Astrocyte (in vitro differentiated cells and primary cell): ENCODE results near the gene COL8A2. TPM values are rescaled to one million over a fixed set of nuclear protein-coding genes. Genes with fewer than 3 reads are reported as not detected.

Experiments used
- DNase-seq: peaks from one replicate; pipeline ENCODE4 v3.0.0-alpha.2; 2010; ENCODE audit warnings: low read depth
- FAIRE-seq: peaks from 2 replicates; lab custom pipeline; 2011; peaks lifted over from hg19 to GRCh38; lab: Jason Lieb, UNC
- H2AFZ ChIP-seq: 2 replicates; pipeline ENCODE4 v1.6.0; 2012; ENCODE audit warnings: low read depth, low read length, inconsistent platforms
- H3K27ac ChIP-seq: 2 replicates; pipeline ENCODE4 v1.5.1; 2011; ENCODE audit warnings: low read depth, low read length, inconsistent platforms
- H3K27me3 ChIP-seq: 2 replicates; pipeline ENCODE4 v1.6.0; 2011; ENCODE audit warnings: low read length, inconsistent platforms; ENCODE audit not compliant: insufficient read depth
- H3K36me3 ChIP-seq: 2 replicates; pipeline ENCODE4 v1.5.1; 2011; ENCODE audit warnings: low read length, inconsistent platforms; ENCODE audit not compliant: insufficient read depth
- H3K4me1 ChIP-seq: 2 replicates; pipeline ENCODE4 v1.5.1; 2011; ENCODE audit warnings: low read length, inconsistent platforms; ENCODE audit not compliant: insufficient read depth
- H3K4me2 ChIP-seq: 2 replicates; pipeline ENCODE4 v1.6.0; 2012; ENCODE audit warnings: low read length, inconsistent platforms
- H3K4me3 ChIP-seq: 2 replicates; pipeline ENCODE4 v1.5.1; 2011; ENCODE audit warnings: low read depth, mild to moderate bottlenecking, low read length, inconsistent platforms; ENCODE audit not compliant: insufficient read depth
- H3K79me2 ChIP-seq: 2 replicates; pipeline ENCODE4 v1.6.0; 2012; ENCODE audit warnings: mild to moderate bottlenecking, low read length, inconsistent platforms; ENCODE audit not compliant: insufficient read depth
- H3K9ac ChIP-seq: 2 replicates; pipeline ENCODE4 v1.6.0; 2012; ENCODE audit warnings: mild to moderate bottlenecking, low read length, inconsistent platforms
- H3K9me3 ChIP-seq: 2 replicates; pipeline ENCODE4 v1.5.1; 2012; ENCODE audit warnings: low read depth, mild to moderate bottlenecking, low read length, inconsistent platforms; ENCODE audit not compliant: insufficient read depth
- H4K20me1 ChIP-seq: 2 replicates; pipeline ENCODE4 v1.6.0; 2012; ENCODE audit warnings: low read length, inconsistent platforms; ENCODE audit not compliant: insufficient read depth
- H3K27ac Mint-ChIP-seq: one replicate; pipeline ENCODE4 v1.8.0; 2021; ENCODE audit warnings: mild to moderate bottlenecking, mixed read lengths; ENCODE audit not compliant: unreplicated experiment
- H3K27me3 Mint-ChIP-seq: one replicate; pipeline ENCODE4 v1.8.0; 2021; ENCODE audit warnings: low read depth, mixed read lengths; ENCODE audit not compliant: unreplicated experiment
- H3K36me3 Mint-ChIP-seq: one replicate; pipeline ENCODE4 v1.8.0; 2021; ENCODE audit warnings: low read depth, mixed read lengths; ENCODE audit not compliant: unreplicated experiment
- H3K4me1 Mint-ChIP-seq: one replicate; pipeline ENCODE4 v1.8.0; 2021; ENCODE audit warnings: low read depth, mixed read lengths; ENCODE audit not compliant: unreplicated experiment
- H3K4me3 Mint-ChIP-seq: one replicate; pipeline ENCODE4 v1.8.0; 2021; ENCODE audit warnings: mild to moderate bottlenecking, moderate library complexity, mixed read lengths; ENCODE audit not compliant: unreplicated experiment
- H3K9me3 Mint-ChIP-seq: one replicate; pipeline ENCODE4 v1.8.0; 2021; ENCODE audit warnings: mild to moderate bottlenecking, mixed read lengths; ENCODE audit not compliant: unreplicated experiment
- EZH2 ChIP-seq: IDR thresholded peaks from 2 replicates; pipeline ENCODE4 v1.6.1; 2012; ENCODE audit warnings: mild to moderate bottlenecking, low read length, inconsistent platforms; ENCODE audit not compliant: insufficient read depth
- total RNA-seq: library from RNA; stranded (reverse); gene quantifications from 2 replicates; pipeline ENCODE4 v1.2.1, GENCODE V29; 2021
- TF ChIP-seq, protein P1 (sequence below): IDR thresholded peaks from 2 replicates; pipeline ENCODE4 v1.5.1; 2011; ENCODE audit warnings: low read depth, mild to moderate bottlenecking, inconsistent platforms, low read length, moderate library complexity; ENCODE audit not compliant: insufficient read depth

COL8A2 gene
- total RNA-seq, 1 donor from 2014 or later, result 3.4 TPM

DNA sequence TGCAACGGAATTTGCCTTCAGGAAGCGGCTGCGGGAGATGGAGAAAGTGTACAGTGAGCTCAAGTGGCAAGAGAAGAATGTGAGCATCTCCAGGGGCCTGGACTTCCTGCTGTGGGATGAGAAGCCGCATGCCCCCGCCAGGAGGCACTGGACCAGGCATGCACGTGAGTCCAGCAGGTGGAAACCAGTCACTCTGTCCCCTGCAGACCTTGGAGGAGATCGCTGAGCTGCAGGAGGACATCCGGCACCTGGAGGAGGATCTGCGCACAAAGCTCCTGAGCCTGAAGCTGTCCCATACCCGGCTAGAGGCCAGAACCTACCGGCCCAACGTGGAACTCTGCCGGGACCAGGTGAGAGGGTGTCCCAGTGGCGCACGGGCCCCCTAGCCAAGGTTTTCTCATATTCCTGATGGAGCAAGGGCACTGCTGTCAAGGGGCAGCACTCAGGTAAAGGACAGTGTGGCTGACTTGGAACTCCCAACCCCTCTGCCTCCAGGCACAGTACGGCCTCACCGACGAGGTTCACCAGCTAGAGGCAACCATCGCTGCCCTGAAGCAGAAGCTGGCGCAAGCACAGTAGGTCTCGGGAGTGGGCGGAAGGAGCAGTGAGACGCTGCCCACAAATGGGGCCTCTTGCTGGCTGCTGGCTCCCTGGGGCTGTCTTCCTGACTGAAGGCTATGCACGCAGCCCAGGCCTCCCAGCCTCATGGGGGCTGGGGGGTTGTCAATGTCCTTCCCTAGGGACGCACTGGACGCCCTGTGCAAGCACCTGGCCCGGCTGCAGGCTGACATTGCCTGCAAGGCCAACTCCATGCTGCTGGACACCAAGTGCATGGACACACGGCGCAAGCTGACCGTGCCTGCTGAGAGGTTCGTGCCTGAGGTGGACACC is 37.5 kb downstream of the COL8A2 start:
- H3K27me3 Mint-ChIP-seq, result no peaks in the 10 kb centered on the region
- Histone ChIP-seq H3K9ac (no peak overlapping the region), H3K4me2 (no peak overlapping the region), H3K36me3 (peaks cover 13% of the 10 kb centered on the region), H3K27ac (no peak overlapping the region), H3K79me2 (peaks cover 34% of the 10 kb centered on the region), H3K9me3 (no peaks in the 10 kb centered on the region), H4K20me1 (peaks cover 16% of the 10 kb centered on the region), H3K4me1 (peaks cover 20% of the 10 kb centered on the region), H2AFZ (peak overlapping the region; percentile 97), H3K27me3 (no peaks in the 10 kb centered on the region), H3K4me3 (no peak overlapping the region)
- H3K36me3 Mint-ChIP-seq, result peaks cover 10% of the 10 kb centered on the region
- no peaks in the 10 kb centered on the region for H3K9me3 Mint-ChIP-seq
- H3K27ac Mint-ChIP-seq, result no peak overlapping the region
- peaks cover 10% of the 10 kb centered on the region for H3K4me1 Mint-ChIP-seq
- H3K4me3 Mint-ChIP-seq, result peak overlapping the region; percentile 64
- no peak for FAIRE-seq
- TF ChIP-seq EZH2, result no peak
- TF ChIP-seq, protein P1, sequence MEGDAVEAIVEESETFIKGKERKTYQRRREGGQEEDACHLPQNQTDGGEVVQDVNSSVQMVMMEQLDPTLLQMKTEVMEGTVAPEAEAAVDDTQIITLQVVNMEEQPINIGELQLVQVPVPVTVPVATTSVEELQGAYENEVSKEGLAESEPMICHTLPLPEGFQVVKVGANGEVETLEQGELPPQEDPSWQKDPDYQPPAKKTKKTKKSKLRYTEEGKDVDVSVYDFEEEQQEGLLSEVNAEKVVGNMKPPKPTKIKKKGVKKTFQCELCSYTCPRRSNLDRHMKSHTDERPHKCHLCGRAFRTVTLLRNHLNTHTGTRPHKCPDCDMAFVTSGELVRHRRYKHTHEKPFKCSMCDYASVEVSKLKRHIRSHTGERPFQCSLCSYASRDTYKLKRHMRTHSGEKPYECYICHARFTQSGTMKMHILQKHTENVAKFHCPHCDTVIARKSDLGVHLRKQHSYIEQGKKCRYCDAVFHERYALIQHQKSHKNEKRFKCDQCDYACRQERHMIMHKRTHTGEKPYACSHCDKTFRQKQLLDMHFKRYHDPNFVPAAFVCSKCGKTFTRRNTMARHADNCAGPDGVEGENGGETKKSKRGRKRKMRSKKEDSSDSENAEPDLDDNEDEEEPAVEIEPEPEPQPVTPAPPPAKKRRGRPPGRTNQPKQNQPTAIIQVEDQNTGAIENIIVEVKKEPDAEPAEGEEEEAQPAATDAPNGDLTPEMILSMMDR, result no peak
- no peak for DNase-seq

- FAIRE-seq (no peak), DNase-seq (no peak)
- Histone ChIP-seq H4K20me1 (peaks cover 9% of the 10 kb centered on the region), H3K4me1 (peaks cover 20% of the 10 kb centered on the region), H3K27me3 (no peaks in the 10 kb centered on the region), H3K4me3 (no peak overlapping the region), H3K4me2 (no peak overlapping the region), H3K27ac (no peak overlapping the region), H3K79me2 (peaks cover 30% of the 10 kb centered on the region), H3K9me3 (no peaks in the 10 kb centered on the region), H3K36me3 (peaks cover 7% of the 10 kb centered on the region), H2AFZ (no peak overlapping the region), H3K9ac (no peak overlapping the region)
- Mint-ChIP-seq H3K4me3 (peak overlapping the region; percentile 64), H3K27ac (no peak overlapping the region), H3K9me3 (no peaks in the 10 kb centered on the region), H3K4me1 (peaks cover 10% of the 10 kb centered on the region), H3K36me3 (peaks cover 9% of the 10 kb centered on the region), H3K27me3 (no peaks in the 10 kb centered on the region)
- TF ChIP-seq, protein P1, result no peak
- TF ChIP-seq EZH2, result no peak
Measured at GRCh38 chr1:36086529-36087232, 38.3 kb downstream of the COL8A2 start.
